ENCODE data around the gene ISOC1.

- no peak for TF ChIP-seq CTCF (IDR thresholded peaks at IDR 0.05)
- no peak for TF ChIP-seq EZH2 (IDR thresholded peaks at IDR 0.05; ENCODE audit: borderline replicate concordance, insufficient read depth, low read depth, low read length, poor library complexity, severe bottlenecking)
These were observed 37.2 kb upstream of the ISOC1 start for GRCh38 chr5:129057329-129057728.
